Sigmoid colon (tissue), 7 donors: Measurements from ENCODE around the gene MRPS18B. TPM values are rescaled to one million over a fixed set of nuclear protein-coding genes. Genes with fewer than 3 reads are reported as not detected.

ENCODE experiments used
- DNase-seq: peaks from one replicate; pipeline ENCODE4 v3.0.0-alpha.2; 2019
- H3K27ac ChIP-seq, 4 donors: fragments of 200-600 bp; sonication (generic); one replicate each; pipeline ENCODE4 v1.5.1; 2016 to 2019; ENCODE audit warnings: mild to moderate bottlenecking in 1 of 4
- H3K27me3 ChIP-seq, 3 donors: fragments of 200-600 bp; sonication (generic); one replicate each; pipeline ENCODE4 v1.5.1; 2019; ENCODE audit warnings: mild to moderate bottlenecking in 1 of 3
- H3K36me3 ChIP-seq, 4 donors: fragments of 200-600 bp; sonication (generic); one replicate each; pipeline ENCODE4 v1.5.1; 2016 to 2019
- H3K4me1 ChIP-seq, 4 donors: fragments of 200-600 bp; sonication (generic); one replicate each; pipeline ENCODE4 v1.5.1; 2017 to 2019
- H3K4me3 ChIP-seq, 4 donors: fragments of 200-600 bp; sonication (generic); one replicate each; pipeline ENCODE4 v1.5.1; 2017 to 2019; ENCODE audit warnings: mild to moderate bottlenecking in 2 of 4, moderate library complexity in 1 of 4
- H3K9me3 ChIP-seq, 4 donors: fragments of 200-600 bp in 3 of 4; sonication (generic) in 3 of 4; one replicate each; pipeline versions ENCODE4 v1.5.1 to v1.6.1; 2013 to 2019
- CTCF ChIP-seq, 4 experiments: fragments of 450-650 bp in 3 of 4; fragments of 200-600 bp in 1 of 4; IDR thresholded peaks; one replicate each; pipeline ENCODE4 v1.5.1; 2016 to 2019; ENCODE audit warnings: antibody characterized with exemption in 4 of 4, mild to moderate bottlenecking in 3 of 4, moderate library complexity in 2 of 4
- EP300 ChIP-seq, 4 donors: sonication (generic); formaldehyde crosslinking; IDR thresholded peaks; one replicate each; pipeline ENCODE4 v1.6.1; 2017; ENCODE audit warnings: antibody characterized with exemption in 4 of 4
- POLR2A ChIP-seq, 2 donors: fragments of 450-650 bp; IDR thresholded peaks; one replicate each; pipeline ENCODE4 v1.6.1; 2016; ENCODE audit warnings: antibody characterized with exemption in 2 of 2, mild to moderate bottlenecking in 2 of 2, moderate library complexity in 2 of 2
- POLR2AphosphoS5 ChIP-seq, 4 donors: sonication (generic); formaldehyde crosslinking; IDR thresholded peaks; one replicate each; pipeline ENCODE4 v1.6.1; 2017; ENCODE audit warnings: antibody characterized with exemption in 4 of 4
- WGBS, 2 donors: extraction: QIAGEN DNeasy Blood & Tissue Kit; methylation state at CpG; one replicate each; pipeline ENCODE4 v1.1.7; 2013; 5-methylcytosine and 5-hydroxymethylcytosine counted together
- intact Hi-C: fragments of 100-400 bp; cut with DNase I; formaldehyde crosslinking; loops from one replicate; pipeline ENCODE4 v1.15.1; 2023
- polyA plus RNA-seq, 3 donors: library from polyadenylated mRNA; stranded (reverse); fragments of 200-250 nt; gene quantifications; one replicate each; pipeline ENCODE4 v1.2.3, GENCODE V29; 2013
- total RNA-seq, 4 donors: library from RNA; depleted of rRNA; stranded (reverse); fragments of >200 nt; gene quantifications; one replicate each; pipeline ENCODE4 v1.1.0, GENCODE V29; 2016
- donor health status: healthy with polysubstance abuse.
- donor health status: Bipolar disorder and iron deficiency.
- donor health status: healthy.

MRPS18B gene
- total and polyA plus RNA-seq, 7 donors: 36.3 to 81.2 (median 58.9) TPM

GRCh38 chr6:30614843-30615218 lies 2.8 kb upstream of the MRPS18B start:
- Histone ChIP-seq H3K27me3 (no peaks in the 10 kb centered on the region), H3K9me3 (no peaks in the 10 kb centered on the region), H3K4me3 (peak overlapping the region; percentile 59 to 79 (median 72)), H3K27ac (peak overlapping the region; percentile 89 to 98 (median 95)), H3K4me1 (peaks cover 0 to 62% (median 59%) of the 10 kb centered on the region in 4 donors), H3K36me3 (peaks cover 12 to 15% (median 14%) of the 10 kb centered on the region in 4 donors)
- intact Hi-C loops: loop anchor here (1.0 to 10.0 kb wide), 3 partner anchors 106 to 1210 kb away; partner anchors contain the start of genes FLOT1, HSPA1B and IER3
- 0% methylated on average over 6 of the region's 6 CpGs for WGBS, 2 donors
- peak in 3 of 4 donors; percentile 77 to 98 (median 90) for TF ChIP-seq POLR2AphosphoS5 (IDR thresholded peaks at IDR 0.05)
- no peak for TF ChIP-seq EP300 (IDR thresholded peaks at IDR 0.05)
- peak; percentile 40 to 77 for TF ChIP-seq POLR2A (IDR thresholded peaks at IDR 0.05)
- DNase-seq: peak; percentile 96

- Histone ChIP-seq H3K9me3 (no peaks in the 10 kb centered on the region), H3K27ac (peak overlapping the region; percentile 89 to 98 (median 95)), H3K4me1 (peaks cover 0 to 57% (median 54%) of the 10 kb centered on the region in 4 donors), H3K4me3 (peak overlapping the region; percentile 59 to 79 (median 72)), H3K27me3 (no peaks in the 10 kb centered on the region), H3K36me3 (peaks cover 15 to 19% (median 16%) of the 10 kb centered on the region in 4 donors)
- TF ChIP-seq CTCF (IDR thresholded peaks at IDR 0.05): no peak
- intact Hi-C loops: loop anchor here (1.0 to 10.0 kb wide), 3 partner anchors 106 to 1209 kb away; partner anchors contain the start of genes FLOT1, HSPA1B and IER3
- peak; percentile 71 for DNase-seq
- 0% methylated on average over 10 of the region's 10 CpGs for WGBS, 2 donors
Observed at GRCh38 chr6:30615219-30615957, 2.3 kb upstream of the MRPS18B start.

- no peaks in the 10 kb centered on the region for H3K9me3 ChIP-seq
- peaks cover 0 to 49% (median 46%) of the 10 kb centered on the region in 4 donors for H3K4me1 ChIP-seq
- WGBS, 2 donors: 0% methylated on average over 10 of the region's 10 CpGs
- TF ChIP-seq POLR2A (IDR thresholded peaks at IDR 0.05): peak; percentile 18 to 53
- no peak for TF ChIP-seq CTCF (IDR thresholded peaks at IDR 0.05)
- TF ChIP-seq POLR2AphosphoS5 (IDR thresholded peaks at IDR 0.05): peak; percentile 13 to 81 (median 62)
- H3K27ac ChIP-seq: peak overlapping the region; percentile 89 to 98 (median 95)
- peak; percentile 69 for DNase-seq
- intact Hi-C loops: loop anchor here (1.0 to 10.0 kb wide), 4 partner anchors 71 to 1209 kb away; partner anchors contain the start of genes FLOT1, HSPA1B, IER3 and PPP1R18
- H3K36me3 ChIP-seq: peaks cover 15 to 27% (median 22%) of the 10 kb centered on the region in 4 donors
- H3K27me3 ChIP-seq: no peaks in the 10 kb centered on the region
- H3K4me3 ChIP-seq: peak overlapping the region; percentile 59 to 79 (median 72)
Observed at GRCh38 chr6:30615958-30616810, 1.5 kb upstream of the MRPS18B start.

- peak within 1 kb of the TSS; percentile 59 to 79 (median 72) for H3K4me3 ChIP-seq
- peak within 1 kb of the TSS; percentile 89 to 98 (median 95) for H3K27ac ChIP-seq
- peaks cover 15 to 35% (median 28%) of the 10 kb centered on the region in 4 donors for H3K36me3 ChIP-seq
- H3K4me1 ChIP-seq: peaks cover 0 to 41% (median 39%) of the 10 kb centered on the region in 4 donors
- DNase-seq: peak; percentile 100
- H3K27me3 ChIP-seq: no peaks in the 10 kb centered on the region
- WGBS, 2 donors: 0% methylated on average over 40 of the region's 40 CpGs
- intact Hi-C loops: loop anchor here (2.0 to 10.0 kb wide), 3 partner anchors 70 to 1208 kb away; partner anchors contain the start of genes FLOT1, HSPA1B, IER3 and PPP1R18
- TF ChIP-seq POLR2AphosphoS5 (IDR thresholded peaks at IDR 0.05) (peak; percentile 100), POLR2A (IDR thresholded peaks at IDR 0.05) (peak; percentile 100), CTCF (IDR thresholded peaks at IDR 0.05) (no peak), EP300 (IDR thresholded peaks at IDR 0.05) (no peak)
- no peaks in the 10 kb centered on the region for H3K9me3 ChIP-seq
Observed at GRCh38 chr6:30616811-30617564, 652 bp upstream of the MRPS18B start, which contains the start of gene PPP1R10. TSS of gene PPP1R10 (minus strand) at chr6:30617243. CDS start at chr6:30609944, 7,299 bp downstream.
